ENCODE measurements around the gene KRTAP13-1.

KRTAP13-1 gene

DNA sequence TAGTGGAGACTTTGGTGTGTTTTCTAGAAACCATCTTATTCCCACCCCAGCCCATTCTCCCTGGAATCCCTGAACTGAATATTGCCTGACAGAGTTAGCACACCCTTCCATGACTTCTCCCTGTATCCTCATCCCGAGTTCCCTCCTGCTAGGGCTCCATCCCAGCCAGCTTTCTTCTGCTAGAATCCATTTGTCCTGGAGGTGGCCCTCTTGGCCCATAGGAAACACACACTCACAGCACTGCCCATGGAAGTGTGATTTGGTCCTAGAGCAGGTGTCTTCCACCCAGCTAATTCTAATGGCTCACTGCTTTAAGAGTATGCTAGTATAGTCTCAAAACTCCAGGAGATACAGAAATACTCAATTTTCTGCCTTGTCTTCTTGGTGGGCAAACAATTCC lies 48.4 kb downstream of the KRTAP13-1 start:
- TF ChIP-seq, protein P1, sequence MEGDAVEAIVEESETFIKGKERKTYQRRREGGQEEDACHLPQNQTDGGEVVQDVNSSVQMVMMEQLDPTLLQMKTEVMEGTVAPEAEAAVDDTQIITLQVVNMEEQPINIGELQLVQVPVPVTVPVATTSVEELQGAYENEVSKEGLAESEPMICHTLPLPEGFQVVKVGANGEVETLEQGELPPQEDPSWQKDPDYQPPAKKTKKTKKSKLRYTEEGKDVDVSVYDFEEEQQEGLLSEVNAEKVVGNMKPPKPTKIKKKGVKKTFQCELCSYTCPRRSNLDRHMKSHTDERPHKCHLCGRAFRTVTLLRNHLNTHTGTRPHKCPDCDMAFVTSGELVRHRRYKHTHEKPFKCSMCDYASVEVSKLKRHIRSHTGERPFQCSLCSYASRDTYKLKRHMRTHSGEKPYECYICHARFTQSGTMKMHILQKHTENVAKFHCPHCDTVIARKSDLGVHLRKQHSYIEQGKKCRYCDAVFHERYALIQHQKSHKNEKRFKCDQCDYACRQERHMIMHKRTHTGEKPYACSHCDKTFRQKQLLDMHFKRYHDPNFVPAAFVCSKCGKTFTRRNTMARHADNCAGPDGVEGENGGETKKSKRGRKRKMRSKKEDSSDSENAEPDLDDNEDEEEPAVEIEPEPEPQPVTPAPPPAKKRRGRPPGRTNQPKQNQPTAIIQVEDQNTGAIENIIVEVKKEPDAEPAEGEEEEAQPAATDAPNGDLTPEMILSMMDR (IDR thresholded peaks at IDR 0.05; ENCODE audit: extremely low read depth, insufficient read depth, missing control alignments), result no peak
- no peak for DNase-seq (ENCODE audit: low spot score)
- in situ Hi-C loops (cut with MboI; ENCODE audit: low pct_unique_long_range_greater_than_20kb, low sequenced_read_pairs, unreplicated experiment), result no loop called here
